GM23338 (cell line): ENCODE measurements around the gene ACTR10. TPM values are rescaled to one million over a fixed set of nuclear protein-coding genes. Genes with fewer than 3 reads are reported as not detected.

Experiments
- ATAC-seq: fragments of 200-7000 bp; cut with Tn5 transposase; 3 replicates; pipeline ENCODE4 v1.9.1; 2020
- DNase-seq: peaks from one replicate; pipeline ENCODE4 v3.0.0-alpha.2; 2015; ENCODE audit warnings: low spot score
- H2AFZ ChIP-seq: fragments of 200-600 bp; sonication (generic); 2 replicates; pipeline ENCODE4 v1.8.0; 2016; ENCODE audit warnings: antibody characterized with exemption, mild to moderate bottlenecking, moderate library complexity
- H3F3A ChIP-seq: fragments of 200-600 bp; sonication (generic); replicated peaks from 2 replicates; pipeline ENCODE4 v1.8.0; 2017; ENCODE audit warnings: antibody characterized with exemption, mixed run types, low read depth
- H3K27ac ChIP-seq: fragments of 200-600 bp; sonication (generic); 2 replicates; pipeline ENCODE4 v1.6.1; 2016; ENCODE audit warnings: low read depth
- H3K27me3 ChIP-seq: fragments of 200-600 bp; sonication (generic); 2 replicates; pipeline ENCODE4 v1.8.0; 2016; ENCODE audit warnings: mild to moderate bottlenecking, mixed run types, moderate library complexity; ENCODE audit not compliant: insufficient read depth
- H3K36me3 ChIP-seq: fragments of 200-600 bp; sonication (generic); 2 replicates; pipeline ENCODE4 v1.8.0; 2016; ENCODE audit warnings: mild to moderate bottlenecking; ENCODE audit not compliant: insufficient read depth
- H3K4me1 ChIP-seq: fragments of 200-600 bp; sonication (generic); 2 replicates; pipeline ENCODE4 v1.8.0; 2016; ENCODE audit warnings: mild to moderate bottlenecking, moderate library complexity; ENCODE audit not compliant: insufficient read depth
- H3K4me2 ChIP-seq: fragments of 200-600 bp; sonication (generic); 2 replicates; pipeline ENCODE4 v1.7.1; 2017; ENCODE audit warnings: mixed run types
- H3K4me3 ChIP-seq: fragments of 200-600 bp; sonication (generic); 2 replicates; pipeline ENCODE4 v1.6.1; 2016; ENCODE audit warnings: mixed run types
- H3K79me2 ChIP-seq: fragments of 200-600 bp; sonication (generic); replicated peaks from 2 replicates; pipeline ENCODE4 v1.8.0; 2017; ENCODE audit warnings: mild to moderate bottlenecking; ENCODE audit not compliant: insufficient read depth
- H3K9me2 ChIP-seq: fragments of 200-600 bp; sonication (generic); 2 replicates; pipeline ENCODE4 v1.8.0; 2017; ENCODE audit not compliant: insufficient read depth
- H4K20me1 ChIP-seq: fragments of 200-600 bp; sonication (generic); replicated peaks from 2 replicates; pipeline ENCODE4 v1.8.0; 2017; ENCODE audit warnings: mild to moderate bottlenecking; ENCODE audit not compliant: insufficient read depth
- H3K27ac Mint-ChIP-seq: 2 replicates; pipeline ENCODE4 v1.8.0; 2020; ENCODE audit warnings: inconsistent platforms, mild to moderate bottlenecking, moderate library complexity, mixed read lengths
- H3K27me3 Mint-ChIP-seq: 3 replicates; pipeline ENCODE4 v1.8.0; 2022; ENCODE audit warnings: low read depth, mild to moderate bottlenecking, moderate library complexity, mixed read lengths, inconsistent platforms; ENCODE audit not compliant: insufficient read depth, poor library complexity
- H3K36me3 Mint-ChIP-seq: 3 replicates; pipeline ENCODE4 v1.8.0; 2021; ENCODE audit warnings: low read depth, mild to moderate bottlenecking, inconsistent platforms, moderate library complexity, mixed read lengths
- H3K4me1 Mint-ChIP-seq: 3 replicates; pipeline ENCODE4 v1.8.0; 2020; ENCODE audit warnings: mild to moderate bottlenecking, inconsistent platforms, mixed read lengths
- H3K4me3 Mint-ChIP-seq: 3 replicates; pipeline ENCODE4 v1.8.0; 2021; ENCODE audit warnings: moderate library complexity, mild to moderate bottlenecking, inconsistent platforms, mixed read lengths
- H3K9me3 Mint-ChIP-seq: 3 replicates; pipeline ENCODE4 v1.8.0; 2020; ENCODE audit warnings: moderate library complexity, mild to moderate bottlenecking, inconsistent platforms, mixed read lengths
- CREB1 ChIP-seq: fragments of 250-450 bp; sonication (Bioruptor Pico); IDR thresholded peaks from 2 replicates; pipeline ENCODE4 v1.5.0; 2020; ENCODE audit warnings: low read depth, mild to moderate bottlenecking, moderate library complexity
- EZH2 ChIP-seq: fragments of 200-600 bp; sonication (generic); IDR thresholded peaks from one replicate; pipeline ENCODE4 v1.8.0; 2017; ENCODE audit warnings: antibody characterized with exemption, mild to moderate bottlenecking, low read depth; ENCODE audit not compliant: unreplicated experiment
- EZH2phosphoT487 ChIP-seq: fragments of 200-600 bp; sonication (generic); IDR thresholded peaks from one replicate; pipeline ENCODE4 v1.8.1; 2018; ENCODE audit warnings: antibody characterized with exemption; ENCODE audit not compliant: unreplicated experiment
- JUNB ChIP-seq: IDR thresholded peaks from one replicate; pipeline ENCODE4 v1.6.1; 2016; ENCODE audit warnings: antibody characterized with exemption; ENCODE audit not compliant: unreplicated experiment
- NANOG ChIP-seq: IDR thresholded peaks from 2 replicates; pipeline ENCODE4 v1.6.1; 2016; ENCODE audit warnings: antibody characterized with exemption, borderline replicate concordance
- POLR2AphosphoS5 ChIP-seq: IDR thresholded peaks from 2 replicates; pipeline ENCODE4 v1.6.1; 2016; ENCODE audit warnings: antibody characterized with exemption, low read depth
- STAT1 ChIP-seq: IDR thresholded peaks from one replicate; pipeline ENCODE4 v1.6.1; 2016; ENCODE audit warnings: antibody characterized with exemption; ENCODE audit not compliant: unreplicated experiment
- ZNF114 ChIP-seq: fragments of 250-450 bp; sonication (Bioruptor Pico); IDR thresholded peaks from 2 replicates; pipeline ENCODE4 v1.5.0; 2020; ENCODE audit warnings: mild to moderate bottlenecking, moderate library complexity
- ZNF331 ChIP-seq: fragments of 250-450 bp; sonication (Bioruptor Pico); IDR thresholded peaks from 2 replicates; pipeline ENCODE4 v1.5.0; 2020; ENCODE audit warnings: low read depth, mild to moderate bottlenecking, moderate library complexity
- polyA plus RNA-seq: library from polyadenylated mRNA; unstranded; fragments of >200 nt; fragmentation: Nextera tagmentation; extraction: Ambion mirVana; gene quantifications from 2 replicates; pipeline ENCODE4 v1.2.1, GENCODE V29; 2016
- total RNA-seq: library from RNA; depleted of rRNA; stranded (reverse); fragments of >200 nt; shearing (Covaris generic); gene quantifications from 2 replicates; pipeline ENCODE4 v1.2.3, GENCODE V29; 2014
- TF ChIP-seq, protein P1 (sequence below): fragments of 250-450 bp; sonication (Bioruptor Pico); IDR thresholded peaks from 2 replicates; pipeline ENCODE4 v1.5.0; 2020; ENCODE audit warnings: mild to moderate bottlenecking, moderate library complexity
- TF ChIP-seq, protein P2 (sequence below): IDR thresholded peaks from one replicate; pipeline ENCODE4 v1.6.1; 2018; ENCODE audit warnings: antibody characterized with exemption; ENCODE audit not compliant: unreplicated experiment
- TF ChIP-seq, protein P3 (sequence below), 2 experiments: fragments of 200-600 bp in 1 of 2; sonication (generic) in 1 of 2; conservative IDR thresholded peaks; 2 replicates each; pipeline versions ENCODE4 v1.5.1 to v1.6.1; 2016 to 2017; ENCODE audit warnings: antibody characterized with exemption in 2 of 2, low read depth in 2 of 2, mild to moderate bottlenecking in 2 of 2, moderate library complexity in 1 of 2
- TF ChIP-seq, protein P4 (sequence below): IDR thresholded peaks from 2 replicates; pipeline ENCODE4 v1.6.1; 2016; ENCODE audit warnings: antibody characterized with exemption

Gene ACTR10
- total and polyA plus RNA-seq, 2 experiments from 2014 or later, result 30.8 to 50.2 TPM

DNA sequence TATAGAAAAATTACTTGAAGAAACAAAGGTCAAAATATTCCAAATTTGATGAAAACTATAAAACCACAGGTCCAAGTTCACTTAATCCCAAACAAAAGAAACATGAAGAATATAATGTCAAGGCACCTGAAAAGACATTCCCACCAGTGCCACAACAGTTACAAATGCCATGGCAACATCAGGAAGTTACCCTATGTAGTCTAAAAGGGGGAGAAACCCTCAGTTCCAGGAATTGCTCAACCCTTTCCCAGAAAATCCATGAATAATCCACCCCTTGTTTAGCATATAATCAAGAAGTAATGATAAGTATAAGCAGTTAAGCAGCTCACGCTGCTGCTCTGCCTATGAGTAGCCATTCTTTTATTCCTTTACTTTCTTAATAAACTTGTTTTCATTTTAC is 3.8 kb upstream of the ACTR10 start:
- Histone ChIP-seq H3K4me1 (peaks cover 10% of the 10 kb centered on the region), H3K4me2 (no peak overlapping the region), H3F3A (no peaks in the 10 kb centered on the region), H2AFZ (no peak overlapping the region), H3K27me3 (no peaks in the 10 kb centered on the region), H4K20me1 (0 out of 2 replicates have a peak, but pooled peaks cover under 1% of the 10 kb centered on the region), H3K36me3 (no peaks in the 10 kb centered on the region), H3K9me2 (no peaks in the 10 kb centered on the region), H3K79me2 (peaks cover 10% of the 10 kb centered on the region), H3K4me3 (no peak overlapping the region), H3K27ac (no peak overlapping the region)
- H3K4me3 Mint-ChIP-seq, result no peak overlapping the region
- H3K27me3 Mint-ChIP-seq, result peaks cover 2% of the 10 kb centered on the region
- ATAC-seq (no peak), DNase-seq (no peak)
- H3K36me3 Mint-ChIP-seq, result no peaks in the 10 kb centered on the region
- TF ChIP-seq POLR2AphosphoS5, result no peak
- TF ChIP-seq STAT1, result no peak
- no peak for TF ChIP-seq NANOG
- TF ChIP-seq, protein P1, sequence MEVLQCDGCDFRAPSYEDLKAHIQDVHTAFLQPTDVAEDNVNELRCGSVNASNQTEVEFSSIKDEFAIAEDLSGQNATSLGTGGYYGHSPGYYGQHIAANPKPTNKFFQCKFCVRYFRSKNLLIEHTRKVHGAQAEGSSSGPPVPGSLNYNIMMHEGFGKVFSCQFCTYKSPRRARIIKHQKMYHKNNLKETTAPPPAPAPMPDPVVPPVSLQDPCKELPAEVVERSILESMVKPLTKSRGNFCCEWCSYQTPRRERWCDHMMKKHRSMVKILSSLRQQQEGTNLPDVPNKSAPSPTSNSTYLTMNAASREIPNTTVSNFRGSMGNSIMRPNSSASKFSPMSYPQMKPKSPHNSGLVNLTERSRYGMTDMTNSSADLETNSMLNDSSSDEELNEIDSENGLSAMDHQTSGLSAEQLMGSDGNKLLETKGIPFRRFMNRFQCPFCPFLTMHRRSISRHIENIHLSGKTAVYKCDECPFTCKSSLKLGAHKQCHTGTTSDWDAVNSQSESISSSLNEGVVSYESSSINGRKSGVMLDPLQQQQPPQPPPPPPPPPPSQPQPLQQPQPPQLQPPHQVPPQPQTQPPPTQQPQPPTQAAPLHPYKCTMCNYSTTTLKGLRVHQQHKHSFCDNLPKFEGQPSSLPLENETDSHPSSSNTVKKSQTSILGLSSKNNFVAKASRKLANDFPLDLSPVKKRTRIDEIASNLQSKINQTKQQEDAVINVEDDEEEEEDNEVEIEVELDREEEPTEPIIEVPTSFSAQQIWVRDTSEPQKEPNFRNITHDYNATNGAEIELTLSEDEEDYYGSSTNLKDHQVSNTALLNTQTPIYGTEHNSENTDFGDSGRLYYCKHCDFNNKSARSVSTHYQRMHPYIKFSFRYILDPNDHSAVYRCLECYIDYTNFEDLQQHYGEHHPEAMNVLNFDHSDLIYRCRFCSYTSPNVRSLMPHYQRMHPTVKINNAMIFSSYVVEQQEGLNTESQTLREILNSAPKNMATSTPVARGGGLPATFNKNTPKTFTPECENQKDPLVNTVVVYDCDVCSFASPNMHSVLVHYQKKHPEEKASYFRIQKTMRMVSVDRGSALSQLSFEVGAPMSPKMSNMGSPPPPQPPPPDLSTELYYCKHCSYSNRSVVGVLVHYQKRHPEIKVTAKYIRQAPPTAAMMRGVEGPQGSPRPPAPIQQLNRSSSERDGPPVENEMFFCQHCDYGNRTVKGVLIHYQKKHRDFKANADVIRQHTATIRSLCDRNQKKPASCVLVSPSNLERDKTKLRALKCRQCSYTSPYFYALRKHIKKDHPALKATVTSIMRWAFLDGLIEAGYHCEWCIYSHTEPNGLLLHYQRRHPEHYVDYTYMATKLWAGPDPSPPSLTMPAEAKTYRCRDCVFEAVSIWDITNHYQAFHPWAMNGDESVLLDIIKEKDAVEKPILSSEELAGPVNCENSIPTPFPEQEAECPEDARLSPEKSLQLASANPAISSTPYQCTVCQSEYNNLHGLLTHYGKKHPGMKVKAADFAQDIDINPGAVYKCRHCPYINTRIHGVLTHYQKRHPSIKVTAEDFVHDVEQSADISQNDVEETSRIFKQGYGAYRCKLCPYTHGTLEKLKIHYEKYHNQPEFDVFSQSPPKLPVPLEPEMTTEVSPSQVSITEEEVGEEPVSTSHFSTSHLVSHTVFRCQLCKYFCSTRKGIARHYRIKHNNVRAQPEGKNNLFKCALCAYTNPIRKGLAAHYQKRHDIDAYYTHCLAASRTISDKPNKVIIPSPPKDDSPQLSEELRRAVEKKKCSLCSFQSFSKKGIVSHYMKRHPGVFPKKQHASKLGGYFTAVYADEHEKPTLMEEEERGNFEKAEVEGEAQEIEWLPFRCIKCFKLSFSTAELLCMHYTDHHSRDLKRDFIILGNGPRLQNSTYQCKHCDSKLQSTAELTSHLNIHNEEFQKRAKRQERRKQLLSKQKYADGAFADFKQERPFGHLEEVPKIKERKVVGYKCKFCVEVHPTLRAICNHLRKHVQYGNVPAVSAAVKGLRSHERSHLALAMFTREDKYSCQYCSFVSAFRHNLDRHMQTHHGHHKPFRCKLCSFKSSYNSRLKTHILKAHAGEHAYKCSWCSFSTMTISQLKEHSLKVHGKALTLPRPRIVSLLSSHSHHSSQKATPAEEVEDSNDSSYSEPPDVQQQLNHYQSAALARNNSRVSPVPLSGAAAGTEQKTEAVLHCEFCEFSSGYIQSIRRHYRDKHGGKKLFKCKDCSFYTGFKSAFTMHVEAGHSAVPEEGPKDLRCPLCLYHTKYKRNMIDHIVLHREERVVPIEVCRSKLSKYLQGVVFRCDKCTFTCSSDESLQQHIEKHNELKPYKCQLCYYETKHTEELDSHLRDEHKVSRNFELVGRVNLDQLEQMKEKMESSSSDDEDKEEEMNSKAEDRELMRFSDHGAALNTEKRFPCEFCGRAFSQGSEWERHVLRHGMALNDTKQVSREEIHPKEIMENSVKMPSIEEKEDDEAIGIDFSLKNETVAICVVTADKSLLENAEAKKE (CRISPR knock-in tag), result no peak
- TF ChIP-seq CREB1 (CRISPR knock-in tag), result no peak
- TF ChIP-seq, protein P2, sequence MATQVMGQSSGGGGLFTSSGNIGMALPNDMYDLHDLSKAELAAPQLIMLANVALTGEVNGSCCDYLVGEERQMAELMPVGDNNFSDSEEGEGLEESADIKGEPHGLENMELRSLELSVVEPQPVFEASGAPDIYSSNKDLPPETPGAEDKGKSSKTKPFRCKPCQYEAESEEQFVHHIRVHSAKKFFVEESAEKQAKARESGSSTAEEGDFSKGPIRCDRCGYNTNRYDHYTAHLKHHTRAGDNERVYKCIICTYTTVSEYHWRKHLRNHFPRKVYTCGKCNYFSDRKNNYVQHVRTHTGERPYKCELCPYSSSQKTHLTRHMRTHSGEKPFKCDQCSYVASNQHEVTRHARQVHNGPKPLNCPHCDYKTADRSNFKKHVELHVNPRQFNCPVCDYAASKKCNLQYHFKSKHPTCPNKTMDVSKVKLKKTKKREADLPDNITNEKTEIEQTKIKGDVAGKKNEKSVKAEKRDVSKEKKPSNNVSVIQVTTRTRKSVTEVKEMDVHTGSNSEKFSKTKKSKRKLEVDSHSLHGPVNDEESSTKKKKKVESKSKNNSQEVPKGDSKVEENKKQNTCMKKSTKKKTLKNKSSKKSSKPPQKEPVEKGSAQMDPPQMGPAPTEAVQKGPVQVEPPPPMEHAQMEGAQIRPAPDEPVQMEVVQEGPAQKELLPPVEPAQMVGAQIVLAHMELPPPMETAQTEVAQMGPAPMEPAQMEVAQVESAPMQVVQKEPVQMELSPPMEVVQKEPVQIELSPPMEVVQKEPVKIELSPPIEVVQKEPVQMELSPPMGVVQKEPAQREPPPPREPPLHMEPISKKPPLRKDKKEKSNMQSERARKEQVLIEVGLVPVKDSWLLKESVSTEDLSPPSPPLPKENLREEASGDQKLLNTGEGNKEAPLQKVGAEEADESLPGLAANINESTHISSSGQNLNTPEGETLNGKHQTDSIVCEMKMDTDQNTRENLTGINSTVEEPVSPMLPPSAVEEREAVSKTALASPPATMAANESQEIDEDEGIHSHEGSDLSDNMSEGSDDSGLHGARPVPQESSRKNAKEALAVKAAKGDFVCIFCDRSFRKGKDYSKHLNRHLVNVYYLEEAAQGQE, result no peak
- TF ChIP-seq ZNF331 (CRISPR knock-in tag), result no peak
- no peak for TF ChIP-seq JUNB
- TF ChIP-seq, protein P3, sequence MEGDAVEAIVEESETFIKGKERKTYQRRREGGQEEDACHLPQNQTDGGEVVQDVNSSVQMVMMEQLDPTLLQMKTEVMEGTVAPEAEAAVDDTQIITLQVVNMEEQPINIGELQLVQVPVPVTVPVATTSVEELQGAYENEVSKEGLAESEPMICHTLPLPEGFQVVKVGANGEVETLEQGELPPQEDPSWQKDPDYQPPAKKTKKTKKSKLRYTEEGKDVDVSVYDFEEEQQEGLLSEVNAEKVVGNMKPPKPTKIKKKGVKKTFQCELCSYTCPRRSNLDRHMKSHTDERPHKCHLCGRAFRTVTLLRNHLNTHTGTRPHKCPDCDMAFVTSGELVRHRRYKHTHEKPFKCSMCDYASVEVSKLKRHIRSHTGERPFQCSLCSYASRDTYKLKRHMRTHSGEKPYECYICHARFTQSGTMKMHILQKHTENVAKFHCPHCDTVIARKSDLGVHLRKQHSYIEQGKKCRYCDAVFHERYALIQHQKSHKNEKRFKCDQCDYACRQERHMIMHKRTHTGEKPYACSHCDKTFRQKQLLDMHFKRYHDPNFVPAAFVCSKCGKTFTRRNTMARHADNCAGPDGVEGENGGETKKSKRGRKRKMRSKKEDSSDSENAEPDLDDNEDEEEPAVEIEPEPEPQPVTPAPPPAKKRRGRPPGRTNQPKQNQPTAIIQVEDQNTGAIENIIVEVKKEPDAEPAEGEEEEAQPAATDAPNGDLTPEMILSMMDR (conservative IDR thresholded peaks at IDR 0.05; ENCODE audit: low read depth in 2 of 2), result no peak
- TF ChIP-seq, protein P4, sequence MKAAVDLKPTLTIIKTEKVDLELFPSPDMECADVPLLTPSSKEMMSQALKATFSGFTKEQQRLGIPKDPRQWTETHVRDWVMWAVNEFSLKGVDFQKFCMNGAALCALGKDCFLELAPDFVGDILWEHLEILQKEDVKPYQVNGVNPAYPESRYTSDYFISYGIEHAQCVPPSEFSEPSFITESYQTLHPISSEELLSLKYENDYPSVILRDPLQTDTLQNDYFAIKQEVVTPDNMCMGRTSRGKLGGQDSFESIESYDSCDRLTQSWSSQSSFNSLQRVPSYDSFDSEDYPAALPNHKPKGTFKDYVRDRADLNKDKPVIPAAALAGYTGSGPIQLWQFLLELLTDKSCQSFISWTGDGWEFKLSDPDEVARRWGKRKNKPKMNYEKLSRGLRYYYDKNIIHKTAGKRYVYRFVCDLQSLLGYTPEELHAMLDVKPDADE, result no peak
- no peak for TF ChIP-seq EZH2phosphoT487
- TF ChIP-seq EZH2, result no peak
- no peak for TF ChIP-seq ZNF114 (CRISPR knock-in tag)
- H3K4me1 Mint-ChIP-seq, result peaks cover 11% of the 10 kb centered on the region
- no peaks in the 10 kb centered on the region for H3K9me3 Mint-ChIP-seq
- no peak overlapping the region for H3K27ac Mint-ChIP-seq
